Jurkat, Clone E6-1 (cell line): ENCODE data around the gene MRPS2.
A peak's percentile ranks its signal among the peaks of the same experiment; 100 is the strongest.

Experiments
- DNase-seq: peaks from one replicate; pipeline ENCODE4 v3.0.0-alpha.2; 2011; ENCODE audit warnings: low read depth, low spot score
- H3K4me3 ChIP-seq: 2 replicates; pipeline ENCODE4 v1.5.1; 2011; ENCODE audit warnings: mild to moderate bottlenecking, low read length, control low read depth, moderate library complexity

Gene MRPS2

GRCh38 chr9:135479469-135480052 is 20.9 kb upstream of the MRPS2 start, which contains the start of gene PPP1R26:
Gene PPP1R26, plus strand, starts transcription at chr9:135479782. Its CDS starts 4,729 bp downstream, at chr9:135484511.
- no peak for DNase-seq
- H3K4me3 ChIP-seq: no peak within 1 kb of the TSS

DNA sequence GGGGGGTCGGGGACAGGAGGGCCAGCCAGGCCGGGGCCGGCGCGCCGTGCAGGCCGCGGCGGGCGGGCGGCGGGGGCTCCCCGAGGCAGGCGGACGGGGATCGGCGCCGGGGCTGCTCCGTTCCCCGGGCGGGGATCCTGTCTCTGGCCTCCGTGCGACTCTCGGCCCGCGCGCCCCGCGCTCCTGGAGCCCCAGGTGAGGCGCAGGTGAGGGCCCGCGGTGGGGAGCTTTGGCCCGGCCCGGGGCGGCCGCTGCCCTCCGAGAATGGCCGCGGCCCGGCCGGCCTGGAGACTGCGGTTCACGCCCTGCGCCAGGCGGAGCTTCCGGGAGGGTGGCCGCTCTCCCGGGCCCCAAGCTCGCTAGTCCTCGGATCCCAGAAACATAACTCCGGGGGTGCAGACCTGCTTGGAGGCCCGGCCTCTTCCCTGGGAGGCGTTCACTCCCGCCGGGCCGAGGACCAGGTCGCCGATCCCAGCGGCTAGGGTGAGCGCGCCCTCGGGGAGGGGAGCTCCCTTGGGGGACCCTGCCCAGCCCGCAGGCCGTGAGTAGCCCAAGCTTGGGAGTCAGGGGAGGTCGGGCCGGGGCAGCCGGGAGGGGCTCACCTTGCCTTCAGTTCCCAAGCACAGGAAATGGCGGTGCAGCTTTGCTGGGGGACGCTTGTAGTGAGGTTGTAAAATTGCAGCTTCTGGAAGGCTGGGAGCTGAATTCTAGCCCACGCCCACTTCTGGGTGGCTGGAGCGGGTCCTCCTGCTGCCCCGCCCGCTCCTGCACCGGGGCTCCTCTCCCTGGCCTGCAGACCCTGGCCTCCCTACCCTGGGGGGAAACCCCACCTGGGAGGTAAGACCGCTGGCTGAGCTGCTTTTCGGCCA is 20.2 kb upstream of the MRPS2 start:
- no peak for DNase-seq

DNA sequence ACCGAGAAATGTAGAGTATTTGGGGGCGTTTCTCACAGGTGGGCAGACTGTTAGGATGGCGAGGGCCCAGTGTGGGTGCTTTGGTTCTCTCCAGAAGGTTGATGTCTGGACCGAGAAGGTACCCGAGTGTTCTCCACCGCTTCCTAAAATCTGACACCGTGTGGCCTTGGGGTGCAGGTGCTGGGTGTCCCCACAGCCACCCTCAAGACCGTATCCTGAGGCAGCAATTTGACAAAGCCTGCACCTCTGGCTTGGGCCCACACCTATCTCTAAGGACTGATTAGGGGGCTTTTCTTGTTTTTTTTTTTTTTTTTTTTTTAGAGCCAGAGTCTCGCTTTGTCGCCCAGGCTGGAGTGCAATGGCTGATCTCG is 19.6 kb upstream of the MRPS2 start:
- H3K4me3 ChIP-seq: no peak overlapping the region
- DNase-seq: no peak

More for the DNA sequence above, 20.2 kb upstream of the MRPS2 start:
- no peak overlapping the region for H3K4me3 ChIP-seq

DNA sequence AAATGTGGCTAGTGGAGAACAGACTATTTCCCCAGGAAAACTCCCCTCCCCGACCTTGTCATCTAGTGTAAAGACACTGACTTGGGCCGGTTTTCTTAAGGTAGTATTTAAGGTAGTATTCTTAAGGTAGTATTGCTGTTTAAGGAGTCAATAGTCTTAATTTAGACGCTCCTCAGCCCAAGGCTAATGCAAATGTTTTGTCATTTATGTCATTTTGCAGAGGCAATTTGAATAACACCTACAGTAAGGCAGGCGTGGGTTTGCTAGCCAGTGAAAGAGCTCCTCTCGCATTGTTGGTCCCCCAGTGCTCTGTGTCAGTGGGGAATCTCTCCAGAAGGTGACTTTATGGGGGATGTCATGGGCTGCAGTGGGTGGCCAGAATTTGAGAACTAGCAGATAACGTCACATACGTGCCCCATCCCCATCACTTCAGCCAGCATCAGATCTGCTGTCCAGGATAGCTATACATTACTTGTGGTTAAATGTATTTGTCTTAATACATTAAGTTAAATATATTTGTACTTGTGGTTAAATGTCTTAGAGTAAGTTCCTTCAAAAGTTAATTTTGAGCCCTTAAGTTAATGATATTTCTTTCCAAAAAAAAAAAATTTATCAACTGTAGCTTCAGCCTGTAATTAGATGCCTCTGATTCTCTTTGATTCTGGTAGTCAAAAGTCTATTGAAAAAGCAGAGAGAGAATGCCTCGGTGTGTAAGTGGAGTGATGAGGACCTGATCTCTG is 18.3 kb upstream of the MRPS2 start:
- DNase-seq: no peak

DNA sequence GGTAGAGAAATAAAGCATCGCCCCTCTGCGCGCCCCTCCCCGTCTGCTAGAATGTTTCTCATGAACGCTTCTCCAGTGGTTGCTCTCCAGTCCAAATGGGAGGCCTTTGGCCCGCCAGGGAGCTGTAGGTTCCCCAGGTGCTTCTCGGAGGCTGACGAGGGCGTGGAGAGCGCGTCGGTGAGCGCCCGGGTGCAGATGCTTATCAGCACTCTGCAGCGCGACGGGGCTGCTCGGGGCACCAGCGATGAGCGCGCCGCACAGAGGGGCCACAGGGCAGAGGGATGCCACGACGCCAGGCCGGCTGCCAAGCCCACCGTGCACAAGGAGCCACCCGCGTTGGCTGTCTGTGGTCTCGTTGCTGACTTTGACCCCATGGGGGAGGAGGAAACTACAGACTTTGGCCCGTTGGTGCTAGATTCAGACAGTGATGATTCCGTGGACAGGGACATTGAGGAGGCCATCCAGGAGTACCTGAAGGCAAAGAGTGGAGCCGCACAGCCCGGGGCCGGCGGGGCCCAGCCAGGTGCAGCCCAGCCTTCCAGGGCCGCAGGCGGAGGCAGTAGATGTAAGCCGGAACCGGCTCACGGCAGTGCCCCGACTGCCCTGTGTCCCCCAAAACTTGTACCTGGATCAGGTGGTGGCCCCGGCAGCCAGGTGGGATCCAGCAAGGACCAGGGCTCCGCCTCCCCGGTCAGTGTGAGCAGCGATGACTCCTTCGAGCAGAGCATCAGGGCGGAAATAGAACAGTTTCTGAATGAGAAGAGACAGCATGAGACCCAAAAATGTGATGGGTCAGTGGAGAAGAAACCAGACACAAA is 15.8 kb upstream of the MRPS2 start:
- H3K4me3 ChIP-seq: no peak overlapping the region
- DNase-seq: no peak

More for the DNA sequence above, 18.3 kb upstream of the MRPS2 start:
- no peak overlapping the region for H3K4me3 ChIP-seq

DNA sequence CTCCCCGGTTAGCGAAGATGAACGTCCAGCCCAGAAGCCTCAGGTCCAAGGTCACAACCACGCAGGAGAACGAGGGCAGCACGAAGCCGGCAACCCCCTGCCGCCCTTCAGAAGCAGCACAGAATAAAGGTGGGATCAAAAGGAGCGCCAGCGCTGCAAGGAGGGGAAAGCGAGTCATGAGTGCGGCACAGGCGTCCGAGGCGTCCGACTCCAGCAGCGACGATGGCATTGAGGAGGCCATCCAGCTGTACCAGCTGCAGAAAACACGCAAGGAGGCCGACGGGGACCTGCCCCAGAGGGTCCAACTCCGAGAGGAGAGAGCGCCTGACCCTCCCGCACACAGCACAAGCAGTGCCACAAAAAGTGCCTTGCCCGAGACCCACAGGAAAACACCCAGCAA is 15.1 kb upstream of the MRPS2 start:
- no peak overlapping the region for H3K4me3 ChIP-seq
- no peak for DNase-seq

- H3K4me3 ChIP-seq: no peak overlapping the region
Observed at GRCh38 chr9:135485832-135486231, 14.7 kb upstream of the MRPS2 start.

GRCh38 chr9:135486267-135487065 is 14.0 kb upstream of the MRPS2 start:
- no peak for DNase-seq
- no peak overlapping the region for H3K4me3 ChIP-seq

More at GRCh38 chr9:135485832-135486231, 14.7 kb upstream of the MRPS2 start:
- DNase-seq: no peak

DNA sequence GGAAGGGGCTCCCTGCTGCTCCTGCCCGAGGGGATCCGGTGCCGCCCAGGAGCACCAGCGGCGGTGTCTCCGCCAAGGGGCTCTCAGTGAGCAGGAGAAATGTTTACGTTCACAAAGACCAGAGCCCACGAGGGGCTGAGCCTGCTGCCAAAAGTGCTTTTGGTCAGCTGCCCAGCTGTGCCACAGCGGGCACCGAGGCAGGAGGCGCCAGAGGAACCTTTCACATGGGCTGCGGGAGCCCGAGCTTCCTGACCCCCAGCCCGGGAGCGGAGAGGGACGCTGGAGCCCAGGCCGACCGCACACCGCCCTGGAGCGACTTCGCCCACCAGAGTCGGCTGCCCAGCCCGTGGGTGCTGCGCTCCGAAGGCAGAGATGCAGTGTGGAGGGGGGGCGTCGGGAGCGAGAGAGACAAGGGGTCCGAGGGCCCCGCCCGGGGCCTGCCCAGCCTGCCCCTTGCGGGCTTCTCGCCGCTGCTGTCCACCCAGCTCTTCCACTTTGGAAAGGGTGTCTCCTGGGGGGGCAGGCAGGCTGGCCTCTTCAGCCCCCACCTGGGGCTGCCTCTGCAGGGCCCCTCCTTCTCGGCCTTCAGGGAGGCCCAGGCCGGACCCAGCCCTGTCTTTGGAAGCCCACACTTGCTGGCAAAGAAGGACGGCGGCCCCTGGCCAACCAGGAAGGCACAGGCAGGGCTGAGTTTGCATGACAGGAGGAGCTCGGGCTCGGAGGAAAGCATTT is 13.0 kb upstream of the MRPS2 start:
- DNase-seq: no peak
- no peak overlapping the region for H3K4me3 ChIP-seq

DNA sequence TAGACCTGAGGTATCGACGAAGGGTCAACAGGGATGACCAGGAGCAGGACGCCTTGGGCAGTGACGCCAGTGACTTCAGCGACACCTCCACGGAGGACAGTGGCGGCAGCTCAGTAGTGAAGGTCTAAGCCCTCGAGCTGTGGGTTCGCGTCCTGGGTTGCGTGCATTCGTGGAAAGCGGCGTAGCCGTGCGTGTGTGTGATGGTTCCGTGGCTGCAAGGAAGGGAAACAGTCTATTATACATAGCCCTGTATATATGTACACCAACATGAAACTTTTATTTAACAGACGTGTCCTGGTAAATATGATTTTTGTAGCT is 12.5 kb upstream of the MRPS2 start:
- no peak for DNase-seq
- H3K4me3 ChIP-seq: no peak overlapping the region

DNA sequence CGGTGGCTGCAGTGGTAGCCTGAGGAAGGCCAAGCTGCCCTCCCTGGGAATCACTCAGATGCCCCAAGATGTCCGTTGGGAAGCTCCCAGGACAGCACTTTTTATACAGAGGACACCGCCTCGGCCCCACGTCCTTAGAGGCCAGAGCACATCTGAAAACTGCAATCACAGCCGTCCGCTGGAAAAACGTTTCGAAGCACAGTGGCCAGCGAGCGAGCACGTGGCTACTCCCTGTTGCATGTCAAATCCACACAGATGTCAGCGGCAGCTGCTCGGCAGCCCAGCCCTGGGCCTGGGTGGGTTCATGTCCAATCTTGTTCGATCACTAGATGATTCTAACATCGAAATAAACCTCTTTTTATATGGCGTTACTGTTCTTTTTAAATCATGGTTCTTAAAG is 12.0 kb upstream of the MRPS2 start:
- no peak overlapping the region for H3K4me3 ChIP-seq
- no peak for DNase-seq

GRCh38 chr9:135489188-135489906 is 11.1 kb upstream of the MRPS2 start:
- no peak overlapping the region for H3K4me3 ChIP-seq
- DNase-seq: no peak

DNA sequence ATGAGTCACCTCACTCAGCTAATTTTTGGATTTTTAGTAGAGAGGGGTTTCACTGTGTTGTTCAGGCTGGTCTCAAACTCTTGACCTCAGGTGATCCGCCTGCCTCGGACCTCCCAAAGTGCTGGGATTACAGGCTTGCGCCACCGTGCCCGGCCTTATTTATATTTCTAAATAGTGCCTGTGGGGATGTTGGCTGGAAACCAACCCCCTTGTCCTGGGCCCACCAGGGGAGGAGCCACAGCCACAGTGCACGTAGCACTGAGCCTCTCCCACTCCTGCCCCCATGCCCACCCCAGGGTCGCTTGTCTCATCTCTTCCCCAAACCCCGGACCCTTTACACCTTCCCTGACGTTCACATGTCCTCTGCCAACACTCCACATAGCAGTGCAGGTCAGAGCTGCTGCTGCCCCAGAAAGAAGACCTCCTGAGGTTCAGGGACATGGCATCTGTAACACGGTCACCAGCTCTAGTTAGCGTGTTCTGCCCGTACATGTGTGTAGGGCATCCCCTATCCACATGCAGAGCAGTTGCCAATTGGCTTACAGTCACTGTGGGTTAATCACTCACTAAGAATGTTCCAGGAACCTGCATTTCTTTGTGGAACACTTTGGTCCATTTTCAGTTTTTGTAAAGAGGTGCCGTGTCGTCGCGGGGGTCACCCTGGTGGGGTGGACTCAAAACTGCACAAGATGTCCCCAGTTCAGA is 10.2 kb upstream of the MRPS2 start:
- H3K4me3 ChIP-seq: no peak overlapping the region
- DNase-seq: no peak

DNA sequence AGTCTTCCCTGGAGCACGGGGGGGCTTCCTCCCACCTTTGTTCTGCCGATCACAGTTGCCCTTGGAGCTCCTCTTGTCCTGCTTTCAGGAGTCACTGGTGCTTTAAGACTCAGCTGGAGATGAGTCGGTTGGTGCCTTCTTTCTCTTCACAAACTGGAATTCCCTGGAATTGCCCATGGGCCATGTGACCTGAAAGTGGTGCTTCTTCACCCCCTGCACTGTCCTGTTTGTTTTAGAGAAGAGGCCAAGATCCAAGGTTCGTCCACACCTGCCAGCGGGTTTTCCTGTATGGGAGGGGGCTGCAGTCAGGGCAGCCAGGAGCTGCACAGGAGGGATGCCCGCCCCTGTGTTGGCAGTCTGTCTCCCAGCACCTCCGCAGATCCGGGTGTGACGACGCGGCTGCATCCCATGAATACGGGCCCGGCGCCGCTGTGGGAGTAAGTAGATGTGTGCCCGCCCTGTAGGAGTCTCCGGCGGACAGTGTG is 9.5 kb upstream of the MRPS2 start:
- DNase-seq: no peak
- no peak overlapping the region for H3K4me3 ChIP-seq

- no peak overlapping the region for H3K4me3 ChIP-seq
- DNase-seq: no peak
Observed at GRCh38 chr9:135491764-135492163, 8.7 kb upstream of the MRPS2 start.

DNA sequence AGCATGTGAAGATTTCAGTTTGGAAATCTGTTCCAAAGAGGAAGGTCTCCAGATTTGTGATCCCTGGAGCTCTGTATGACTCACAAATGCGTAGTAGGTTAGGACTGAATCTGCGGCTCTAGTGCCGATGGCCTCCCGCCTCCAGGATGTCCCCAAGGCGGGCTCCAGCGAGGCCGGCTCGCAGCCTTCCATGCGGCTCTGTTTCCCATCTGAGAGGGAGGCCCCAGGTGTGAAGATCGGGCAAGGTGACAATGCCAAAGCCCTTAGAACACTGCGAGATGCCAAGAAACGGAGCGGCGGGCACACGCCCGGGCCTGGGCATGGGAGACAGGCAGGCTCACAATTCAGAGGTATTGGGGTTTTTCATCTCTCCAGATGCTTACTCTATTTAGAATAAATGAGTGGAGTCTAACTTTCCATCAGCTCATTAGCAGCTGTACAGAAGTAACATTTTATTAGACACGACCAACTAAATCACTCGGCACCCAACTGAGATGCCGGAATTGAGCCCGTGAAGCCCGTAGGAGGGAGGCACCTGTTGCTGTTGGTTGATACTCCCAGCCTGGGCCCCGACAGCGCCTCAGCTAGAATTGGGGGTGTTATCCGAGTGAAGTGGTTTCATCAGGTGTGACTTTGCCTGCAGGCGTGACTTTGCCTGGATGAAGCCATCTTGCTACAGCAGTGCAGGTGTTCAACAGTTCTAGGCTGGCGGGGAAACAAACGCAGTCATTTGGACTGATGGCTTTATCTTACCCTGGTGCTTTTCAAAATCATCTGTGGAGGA is 7.4 kb upstream of the MRPS2 start:
- no peak overlapping the region for H3K4me3 ChIP-seq
- DNase-seq: peak; percentile 68
